ENCODE measurements around the gene RFPL2.
"Not testable (repeated sequence)": the region's sequence is repeated elsewhere in the genome, so short reads cannot be mapped to it uniquely, and the experiment has no call there.

The RFPL2 gene

DNA sequence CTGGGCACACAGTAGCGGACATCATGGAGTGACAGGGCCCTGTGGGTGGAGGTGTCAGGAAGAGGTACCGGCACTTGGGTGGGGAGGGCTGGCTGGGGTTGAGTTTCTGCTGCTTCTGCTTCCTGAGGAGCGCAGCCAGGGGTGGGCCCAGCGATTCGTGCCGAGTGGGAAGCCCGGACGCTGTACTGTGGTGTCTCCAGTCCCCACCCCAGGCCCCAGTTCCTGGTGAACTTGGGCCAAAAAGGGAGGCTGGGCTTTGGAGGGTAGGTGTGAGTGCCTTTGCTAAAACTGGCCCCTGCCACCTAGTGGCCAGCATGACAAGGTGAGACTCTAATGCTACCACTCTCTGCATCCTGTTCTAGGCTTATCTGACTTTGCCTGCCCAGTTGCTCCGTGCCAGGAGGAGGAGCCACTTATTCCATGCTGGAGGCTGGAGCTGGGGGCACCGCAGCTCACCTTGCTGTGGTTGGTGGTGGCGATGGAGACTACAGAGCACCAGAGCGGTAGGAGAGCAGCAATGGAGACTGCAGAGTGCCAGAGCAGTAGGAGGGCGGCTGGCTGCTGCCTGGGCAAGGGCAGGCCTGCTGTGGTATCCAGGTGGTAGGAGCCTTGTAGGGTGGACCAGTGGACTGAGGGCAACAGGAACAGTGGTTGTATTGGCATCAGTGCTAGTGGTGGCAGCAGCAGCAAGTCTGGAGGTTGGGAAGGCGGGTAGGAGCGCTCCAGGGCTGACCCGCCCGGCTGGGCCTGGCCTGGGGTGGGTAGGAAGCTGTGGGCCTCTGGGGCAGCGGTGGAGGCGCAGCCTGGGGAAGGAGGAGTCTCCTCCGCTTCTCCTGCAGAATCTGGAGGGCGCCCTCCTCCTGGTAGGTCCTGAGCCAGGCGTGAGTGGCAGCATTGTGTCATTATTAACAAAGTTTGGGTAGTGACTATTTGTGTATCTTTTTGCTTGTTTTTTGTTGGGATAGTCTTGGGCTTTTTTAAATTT is 2.2 kb upstream of the RFPL2 start:
- DNase-seq (ENCODE audit: low read depth in 4 of 4, low spot score in 1 of 4), result no peak

DNA sequence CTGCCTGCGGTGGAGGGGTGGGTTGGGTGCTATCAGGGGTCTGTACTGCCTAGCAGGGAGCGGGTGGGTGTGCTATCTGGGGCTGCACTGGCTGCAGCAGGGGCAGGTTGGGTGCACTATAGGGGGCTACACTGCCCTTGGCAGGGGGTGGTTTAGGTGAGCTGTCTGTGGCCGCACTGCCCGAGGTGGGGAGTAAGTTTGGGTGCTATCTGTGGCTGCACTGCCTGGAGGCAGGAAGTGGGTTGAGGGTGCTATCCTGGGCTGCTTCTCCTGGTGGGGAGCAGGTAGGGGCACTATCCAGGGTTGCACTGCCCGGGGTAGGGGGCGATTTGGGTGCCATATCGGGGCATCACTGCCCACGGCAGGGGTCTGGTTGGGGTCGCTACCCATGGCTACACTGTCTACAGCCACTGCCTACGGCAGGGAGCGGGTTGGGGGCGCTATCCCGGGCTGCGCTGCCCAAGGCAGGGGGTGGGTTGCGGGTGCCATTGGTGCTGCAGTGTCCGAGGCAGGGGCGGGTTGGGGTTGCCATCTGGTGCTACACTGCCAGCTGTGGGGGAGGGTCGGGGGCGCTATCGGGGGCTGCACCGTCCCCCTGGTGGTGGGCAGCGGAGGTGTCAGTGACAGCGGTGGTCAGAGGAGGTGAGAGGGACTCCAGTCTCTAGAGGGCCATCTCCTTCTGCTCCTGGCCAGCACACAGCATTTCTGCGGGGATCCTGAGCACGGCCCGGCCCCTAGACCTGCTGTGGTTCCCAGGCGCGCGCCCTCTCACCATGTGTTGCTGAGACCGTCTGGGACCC is 1.3 kb upstream of the RFPL2 start:
- DNase-seq (ENCODE audit: low read depth in 4 of 4, low spot score in 1 of 4), result no peak

DNA sequence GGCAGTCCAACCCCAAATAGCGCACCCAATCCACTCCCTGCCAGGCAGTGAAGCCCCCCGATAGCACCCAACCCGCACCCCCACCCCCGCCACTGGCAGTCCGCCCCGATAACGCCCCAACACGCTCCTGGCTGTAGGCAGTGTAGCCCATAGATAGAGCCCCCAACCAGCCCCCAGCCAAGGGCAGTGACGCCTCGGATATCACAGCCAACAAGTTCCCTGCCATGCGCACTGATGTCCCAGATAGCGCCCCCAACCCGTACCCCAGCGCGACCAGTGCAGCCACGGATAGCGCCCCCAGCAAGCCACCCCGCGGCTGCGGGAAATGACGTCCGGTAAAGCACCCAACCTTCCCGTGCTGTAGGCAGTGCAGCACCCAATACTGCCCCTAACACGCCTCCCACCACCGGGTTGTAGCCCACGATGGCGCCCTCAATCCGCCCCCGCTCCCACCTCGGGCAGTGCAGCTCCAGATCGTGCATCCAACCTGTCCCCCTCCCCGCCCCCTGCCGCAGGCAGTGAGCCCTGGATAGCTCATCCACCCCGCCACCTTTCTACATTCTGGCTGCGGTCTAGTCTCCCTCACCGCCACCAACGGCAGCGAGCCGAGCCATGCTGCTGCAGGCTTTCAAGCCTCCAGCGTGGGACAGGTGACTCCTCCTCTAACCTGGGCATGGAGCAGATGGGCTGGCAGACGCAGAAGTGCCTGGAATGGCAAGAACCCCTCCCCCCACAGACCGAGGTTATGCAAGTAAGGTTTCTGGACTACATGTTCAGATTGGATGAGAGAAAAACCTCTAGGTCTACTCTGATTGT is 625 bp downstream of the RFPL2 start:
- DNase-seq (ENCODE audit: low read depth in 4 of 4, low spot score in 1 of 4), result no peak

DNA sequence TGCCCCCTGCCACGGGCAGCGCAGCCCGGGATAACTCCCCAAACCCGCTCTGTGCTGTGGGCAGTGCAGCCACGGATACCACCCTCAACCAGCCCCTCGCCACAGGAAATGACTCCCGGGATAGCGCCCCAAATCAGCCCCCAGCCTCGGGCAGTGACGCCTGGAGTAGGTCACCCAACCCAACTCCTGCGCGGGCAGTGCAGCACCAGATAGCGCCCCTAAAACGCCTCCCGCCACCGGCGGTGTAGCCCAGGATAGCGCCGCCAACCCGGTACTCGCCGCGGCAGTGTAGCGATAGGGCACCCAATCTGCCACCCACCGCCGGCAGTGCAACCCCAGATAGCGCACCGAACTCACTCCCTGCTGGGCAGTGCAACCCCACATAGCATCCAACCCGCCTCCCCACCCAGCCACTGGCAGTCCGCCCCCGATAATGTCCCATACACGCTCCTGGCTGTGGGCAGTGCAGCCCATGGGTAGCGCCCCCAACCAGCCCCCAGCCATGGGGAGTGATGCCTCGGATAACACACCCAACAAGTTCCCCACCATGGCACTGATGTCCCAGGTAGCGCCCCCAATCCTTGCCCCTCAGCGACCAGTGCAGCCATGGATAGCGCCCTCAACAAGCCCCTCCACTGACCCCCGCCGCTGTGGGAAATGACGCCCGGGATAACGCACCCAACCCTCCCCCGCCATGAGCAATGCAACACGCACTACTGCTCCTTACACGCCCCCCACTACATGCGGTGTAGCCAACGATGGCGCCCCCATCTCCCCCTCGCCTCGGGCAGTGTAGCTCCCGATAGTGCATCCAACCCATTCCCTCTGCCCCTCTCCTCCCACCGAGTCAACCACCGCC is 1.5 kb downstream of the RFPL2 start:
- DNase-seq (ENCODE audit: low read depth in 4 of 4, low spot score in 1 of 4), result no peak

DNA sequence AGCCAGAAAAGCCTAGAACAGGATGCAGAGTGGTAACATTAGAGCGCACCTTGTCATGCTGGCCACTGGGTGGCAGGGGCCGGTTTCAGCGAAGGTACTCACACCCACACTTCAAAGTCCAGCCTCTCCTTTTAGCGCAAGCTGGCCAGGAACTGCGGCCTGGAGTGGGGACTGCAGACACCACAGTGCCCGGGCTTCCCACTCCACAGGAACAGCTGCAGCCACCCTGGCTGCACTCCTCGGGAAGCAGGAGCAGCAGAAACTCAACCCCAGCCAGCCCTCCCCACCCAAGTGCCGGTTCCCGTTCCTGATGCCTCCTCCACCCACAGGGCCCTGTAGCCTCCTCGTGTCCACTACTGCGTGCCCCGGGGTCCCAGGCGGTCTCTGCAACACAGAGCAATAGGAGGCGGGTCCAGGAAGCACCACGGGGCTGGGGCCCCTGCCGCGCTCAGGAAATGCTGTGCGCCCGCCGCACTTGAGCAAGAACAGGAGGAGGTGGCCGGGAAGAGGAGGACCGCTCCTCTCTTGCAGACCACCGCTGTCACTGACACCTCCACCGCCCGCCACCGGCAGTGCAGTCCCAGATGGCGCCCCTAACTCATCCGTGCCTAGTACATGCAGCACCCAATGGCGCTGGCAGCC is 2.2 kb downstream of the RFPL2 start:
- no peak for DNase-seq (ENCODE audit: low read depth in 4 of 4, low spot score in 1 of 4)

DNA sequence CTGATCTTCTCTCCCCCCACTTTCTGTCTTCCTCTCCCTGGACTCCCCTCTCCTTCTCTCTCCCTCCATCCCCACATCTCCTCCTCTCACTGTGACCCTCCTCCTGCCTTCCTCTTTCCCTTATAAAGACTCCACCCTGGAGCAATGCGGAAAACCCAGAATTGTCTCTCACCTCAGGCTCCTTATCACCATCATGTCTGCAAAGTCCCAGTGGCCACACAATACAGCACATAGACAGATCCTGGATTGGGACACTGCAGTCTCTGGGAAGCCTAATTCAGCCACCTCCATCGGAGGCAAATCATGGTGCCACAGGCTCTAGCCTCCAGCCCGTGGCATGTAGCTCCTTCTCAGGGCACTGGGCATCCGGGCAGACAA is 2.7 kb downstream of the RFPL2 start:
- no peak for DNase-seq (ENCODE audit: low read depth in 4 of 4, low spot score in 1 of 4)

DNA sequence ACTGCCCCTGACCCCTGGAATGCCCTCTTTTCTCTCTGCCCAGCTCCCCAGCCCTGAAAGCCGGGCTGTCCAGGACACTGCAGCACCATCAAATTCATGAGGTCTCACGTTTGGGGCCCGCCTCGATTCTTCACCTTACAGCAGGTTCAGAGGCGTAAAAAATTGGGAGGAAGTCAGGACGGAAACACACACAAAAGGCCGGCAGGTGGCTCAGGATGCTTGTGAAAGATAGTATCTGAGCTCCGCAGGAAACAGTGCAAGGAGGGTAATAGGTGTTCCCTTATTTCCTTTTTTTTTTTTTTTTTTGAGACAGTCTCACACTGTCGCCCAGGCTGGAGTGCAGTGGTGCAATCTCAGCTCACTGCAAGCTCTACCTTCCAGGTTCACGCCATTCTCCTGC is 4.1 kb downstream of the RFPL2 start:
- no peak for DNase-seq (ENCODE audit: low read depth in 4 of 4, low spot score in 1 of 4)

DNA sequence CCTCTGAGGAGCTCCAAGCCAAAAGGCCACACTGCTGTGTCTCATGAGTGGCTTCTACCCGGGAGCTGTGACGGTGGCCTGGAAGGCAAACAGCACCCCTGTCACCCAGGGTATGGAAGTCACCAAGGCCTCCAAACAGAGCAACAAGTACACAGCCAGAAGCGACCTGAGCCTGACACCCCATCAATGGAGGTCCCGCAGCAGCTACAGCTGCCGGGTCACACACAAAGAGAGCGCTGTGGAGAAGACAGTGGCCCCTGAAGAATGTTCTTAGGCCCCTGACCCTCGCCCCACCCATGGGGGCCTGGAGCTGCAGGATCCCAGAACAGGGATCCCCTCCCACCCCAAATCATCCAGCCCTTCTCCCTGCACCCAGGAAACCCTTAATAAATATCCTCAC is 4.9 kb downstream of the RFPL2 start:
- DNase-seq (ENCODE audit: low read depth in 4 of 4, low spot score in 1 of 4), result no peak

DNA sequence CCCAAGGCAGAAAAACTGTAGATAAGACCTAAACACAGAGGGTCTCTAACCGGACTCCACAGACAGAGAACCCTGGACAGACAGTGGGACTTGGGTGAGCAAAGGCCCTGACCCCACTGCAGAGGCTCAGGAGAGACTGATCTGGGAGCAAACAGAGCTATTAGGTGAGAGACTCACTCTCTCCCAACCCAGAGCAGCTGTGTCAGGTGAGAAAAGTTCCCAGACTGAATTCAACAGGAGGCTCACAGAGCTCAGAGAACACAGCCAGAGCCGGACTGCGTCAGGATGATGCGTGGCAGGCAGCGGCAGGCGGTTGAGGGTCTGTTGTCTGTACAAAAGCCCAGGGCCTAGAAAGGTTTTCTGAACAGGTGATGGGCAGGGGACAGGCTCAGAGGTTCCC is 5.5 kb downstream of the RFPL2 start:
- DNase-seq (ENCODE audit: low read depth in 4 of 4, low spot score in 1 of 4), result no peak

DNA sequence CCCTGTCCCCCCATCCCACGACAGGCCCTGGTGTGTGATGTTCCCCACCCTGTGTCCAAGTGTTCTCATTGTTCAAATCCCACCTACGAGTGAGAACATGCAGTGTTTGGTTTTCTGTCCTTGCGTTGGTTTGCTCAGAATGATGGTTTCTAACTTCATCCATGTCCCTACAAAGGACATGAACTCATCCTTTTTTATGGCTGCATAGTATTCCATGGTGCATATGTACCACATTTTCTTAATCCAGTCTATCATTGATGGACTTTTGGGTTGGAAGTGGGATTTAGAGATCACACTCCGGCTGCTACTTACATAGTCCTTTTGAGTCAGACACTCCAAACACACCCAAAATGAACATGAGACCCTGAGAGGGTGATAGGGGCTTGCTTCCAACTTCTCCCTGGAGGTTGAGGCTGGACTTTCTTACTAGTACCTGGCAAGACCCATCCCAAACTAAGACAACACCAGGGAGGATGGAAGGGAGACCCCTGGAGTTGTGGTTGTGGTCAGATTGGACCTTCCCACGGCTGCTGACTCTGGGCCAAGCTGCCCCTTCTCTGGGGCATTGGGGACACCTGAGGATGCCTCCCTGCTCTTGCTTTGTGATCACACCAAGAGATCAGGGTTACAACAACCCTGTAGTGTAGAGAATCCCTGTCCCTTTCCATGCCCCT is 7.2 kb downstream of the RFPL2 start:
- not testable (repeated sequence) for DNase-seq (ENCODE audit: low read depth in 4 of 4, low spot score in 1 of 4)

DNA sequence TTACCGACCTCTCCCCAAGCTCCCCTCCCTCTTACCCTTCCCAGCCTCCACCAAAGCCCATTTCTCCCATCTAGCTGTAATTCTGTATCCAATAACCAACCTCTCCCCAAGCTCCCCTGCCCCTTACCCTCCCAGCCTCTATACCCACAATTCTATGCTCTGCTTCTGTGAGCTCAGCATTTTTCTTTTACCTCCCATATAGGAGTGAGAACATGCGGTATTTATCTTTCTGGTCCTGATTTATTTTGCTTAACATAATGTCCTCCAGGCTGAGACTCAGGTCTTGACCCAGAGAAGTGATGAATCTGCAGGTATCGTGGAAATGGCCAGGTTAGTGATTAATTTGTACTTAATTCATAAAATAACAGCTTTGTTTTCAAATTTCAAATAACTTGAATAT is 9.0 kb downstream of the RFPL2 start:
- DNase-seq (ENCODE audit: low read depth in 4 of 4, low spot score in 1 of 4), result not testable (repeated sequence)

DNA sequence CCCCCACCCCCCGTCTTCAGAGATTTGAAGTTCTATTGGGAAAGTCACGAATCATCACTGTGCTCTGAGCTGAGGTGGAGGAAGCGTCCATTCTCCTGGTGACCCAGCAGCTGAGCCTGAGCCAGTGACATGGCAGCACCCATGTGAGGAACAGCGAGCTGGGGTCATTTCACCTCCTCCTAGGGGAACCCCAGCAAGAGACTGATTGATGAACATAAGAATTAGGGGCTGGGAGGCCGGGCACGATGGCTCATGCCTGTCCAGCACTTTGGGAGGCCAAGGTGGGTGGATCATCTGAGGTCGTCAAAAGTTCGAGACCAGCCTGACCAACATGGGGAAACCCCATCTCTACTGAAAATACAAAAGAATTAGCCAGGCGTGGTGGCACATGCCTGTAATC is 11.5 kb downstream of the RFPL2 start:
- not testable (repeated sequence) for DNase-seq (ENCODE audit: low read depth in 4 of 4, low spot score in 1 of 4)

DNA sequence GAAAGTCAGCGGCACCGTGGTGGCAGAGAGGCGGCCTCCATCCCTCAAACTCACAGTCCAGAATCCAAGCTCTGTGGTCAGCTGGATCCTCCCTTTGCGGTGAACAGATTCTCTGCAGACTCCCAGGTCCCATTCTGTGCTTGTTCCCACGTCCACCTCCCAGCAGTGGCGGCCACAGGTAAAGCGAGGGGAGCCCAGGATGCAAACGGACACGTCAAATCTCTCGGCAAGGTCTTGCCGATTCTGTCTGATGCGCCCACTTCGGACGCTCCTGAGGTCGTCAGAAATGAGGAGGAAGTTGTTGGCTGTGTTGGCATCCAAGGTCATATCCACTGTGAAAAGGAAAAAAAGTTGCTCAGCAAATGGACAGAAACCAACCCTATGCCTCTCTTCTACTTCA is 13.9 kb downstream of the RFPL2 start:
- DNase-seq (ENCODE audit: low read depth in 4 of 4, low spot score in 1 of 4), result not testable (repeated sequence)

DNA sequence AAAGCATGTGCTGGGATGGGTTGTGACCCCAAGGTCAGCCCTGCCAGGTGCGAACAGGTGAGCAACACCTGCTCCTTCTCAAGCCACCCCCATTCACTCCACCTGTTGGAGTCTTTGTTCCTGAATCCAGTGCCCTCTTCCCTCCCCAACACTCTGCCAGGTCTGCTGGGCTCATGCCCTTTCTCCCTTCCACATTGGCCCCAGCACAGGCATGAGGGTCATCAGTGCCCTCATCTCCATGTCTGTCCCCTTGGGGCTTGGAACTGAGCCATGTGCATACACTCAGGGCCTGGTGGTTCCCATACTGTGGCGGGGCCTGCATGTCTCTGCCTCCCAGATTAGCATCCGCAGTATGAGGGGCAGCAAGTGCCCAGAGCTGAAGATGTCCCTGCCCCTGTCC is 19.1 kb downstream of the RFPL2 start:
- no peak for DNase-seq (ENCODE audit: low read depth in 4 of 4, low spot score in 1 of 4)

DNA sequence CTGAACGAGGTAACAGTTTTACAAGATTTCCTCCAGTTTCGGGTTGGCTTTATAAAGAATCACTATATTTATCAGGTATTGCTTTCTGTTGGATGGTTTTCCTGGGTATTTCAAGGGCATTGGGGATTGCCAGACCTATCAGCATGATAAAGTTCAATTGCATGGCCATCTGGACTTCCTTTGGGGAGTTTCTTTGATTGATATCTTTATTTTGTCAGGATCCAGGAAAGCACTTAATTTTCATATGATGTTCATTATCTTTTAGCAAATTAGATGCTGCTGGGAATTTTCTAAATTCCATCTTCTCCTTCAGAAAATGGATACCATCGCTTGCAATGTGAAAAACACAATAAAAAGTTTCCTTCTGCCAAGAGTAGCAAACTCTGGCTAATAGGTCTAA is 21.2 kb downstream of the RFPL2 start:
- DNase-seq (ENCODE audit: low read depth in 4 of 4, low spot score in 1 of 4), result no peak

DNA sequence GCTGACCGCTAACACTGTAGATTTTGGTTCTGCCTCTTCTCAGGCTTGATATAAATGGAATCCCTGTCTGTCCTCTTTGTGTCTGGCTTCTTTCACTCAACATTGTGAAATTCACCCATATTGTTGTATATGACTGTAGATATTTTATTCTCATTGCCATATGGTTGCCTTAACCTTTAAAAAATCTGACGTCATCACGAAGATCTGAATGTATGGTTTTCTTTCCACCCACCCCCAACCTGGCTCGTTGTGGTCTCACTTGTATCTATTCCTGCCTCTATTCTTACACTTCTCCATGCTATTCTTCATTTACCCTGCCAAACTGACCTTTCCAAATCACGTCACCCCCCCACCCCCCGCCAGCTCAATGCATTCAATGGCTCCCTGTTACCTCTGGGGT is 23.8 kb downstream of the RFPL2 start:
- DNase-seq (ENCODE audit: low read depth in 4 of 4, low spot score in 1 of 4), result no peak

DNA sequence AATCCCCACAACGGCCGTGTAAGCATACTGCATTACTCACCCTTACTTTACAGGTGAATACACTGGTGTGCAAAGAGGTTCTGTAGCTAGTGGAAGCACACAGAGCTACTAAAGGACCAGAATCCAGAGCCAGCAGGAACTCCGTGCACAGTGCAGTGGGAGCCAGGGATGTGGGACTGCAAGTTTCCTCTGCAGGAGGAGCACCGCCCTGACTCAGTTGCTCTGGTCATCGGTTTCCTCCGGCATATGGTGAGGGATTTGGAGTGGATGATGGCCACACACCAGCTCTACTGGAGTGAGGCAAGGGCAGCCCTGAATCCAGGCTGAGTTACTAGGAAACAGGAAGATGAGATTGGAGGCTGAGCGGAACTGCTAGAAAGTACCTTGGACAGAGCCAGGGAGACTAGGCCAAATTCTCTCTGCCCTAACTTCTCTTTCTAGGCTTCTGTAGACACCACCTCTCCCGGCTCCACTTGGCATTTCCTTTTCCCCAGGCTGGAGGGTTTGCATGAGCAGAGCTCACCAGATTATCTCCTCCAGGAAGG is 27.6 kb downstream of the RFPL2 start:
- no peak for DNase-seq (ENCODE audit: low read depth in 4 of 4, low spot score in 1 of 4)

DNA sequence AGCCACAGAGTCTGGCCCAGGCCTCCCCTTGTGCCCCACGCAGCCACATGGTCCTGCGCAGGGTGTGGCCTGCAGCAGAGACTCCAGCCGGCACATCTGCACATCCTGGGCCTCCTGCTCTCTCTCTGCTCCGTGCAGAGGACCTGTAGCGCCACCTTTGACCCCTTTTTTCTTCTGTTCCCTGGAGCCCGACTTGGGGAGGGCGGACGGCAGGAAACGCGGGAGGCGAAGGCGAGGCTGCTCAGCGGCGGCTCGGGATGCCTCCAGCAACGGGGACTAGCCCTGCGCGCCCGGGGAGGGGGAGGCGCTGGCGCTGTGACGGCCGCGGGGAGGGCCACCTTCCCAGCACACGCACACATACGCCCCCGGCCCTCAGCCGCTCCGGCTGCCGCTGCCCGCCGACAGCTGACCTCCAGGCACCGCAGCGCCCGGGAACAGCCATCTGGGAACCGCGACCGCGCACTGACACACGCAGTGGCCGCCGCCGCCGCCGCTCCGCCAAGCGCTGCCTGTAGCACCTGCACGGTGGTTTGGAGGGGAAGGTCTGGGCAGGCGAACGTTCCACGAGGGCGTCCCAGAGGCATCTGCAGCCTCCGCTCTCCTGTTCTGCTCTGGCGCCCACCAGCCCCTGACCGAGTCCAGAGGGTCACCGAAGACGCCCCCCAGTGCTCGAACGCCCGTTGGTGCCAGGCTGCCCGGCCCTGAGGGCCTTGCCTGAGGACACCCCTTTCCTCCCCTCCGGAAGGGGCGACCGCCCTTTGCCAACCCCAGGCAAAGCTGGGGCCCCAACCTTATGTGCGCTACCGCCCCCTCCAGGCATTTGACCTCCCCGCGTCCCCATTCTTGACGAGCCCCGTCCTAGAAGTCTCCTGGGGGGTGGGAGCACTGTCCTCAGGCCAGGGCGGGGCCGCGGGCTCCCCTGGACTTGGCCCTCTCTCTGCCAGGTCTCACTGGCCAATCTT is 28.9 kb downstream of the RFPL2 start:
- no peak for DNase-seq (ENCODE audit: low read depth in 4 of 4, low spot score in 1 of 4)

Measured in stimulated activated CD4-positive, alpha-beta T cell treated with anti-CD3 and anti-CD28 coated beads, Interleukin-1b, Interleukin-23, amount 100 ng/mL, for 24 hours (primary cell).